Stimulated activated CD4-positive, alpha-beta T cell treated with anti-CD3 and anti-CD28 coated beads, Interleukin-2, amount 100 ng/mL, for 4 hours (primary cell): ENCODE measurements around the gene ADARB1.

Experiments
- DNase-seq: peaks from one replicate; pipeline ENCODE4 v3.0.0-alpha.2; 2020; ENCODE audit warnings: low read depth

ADARB1 gene

GRCh38 chr21:45265721-45266517, 191.5 kb downstream of the ADARB1 start:
- no peak for DNase-seq

DNA sequence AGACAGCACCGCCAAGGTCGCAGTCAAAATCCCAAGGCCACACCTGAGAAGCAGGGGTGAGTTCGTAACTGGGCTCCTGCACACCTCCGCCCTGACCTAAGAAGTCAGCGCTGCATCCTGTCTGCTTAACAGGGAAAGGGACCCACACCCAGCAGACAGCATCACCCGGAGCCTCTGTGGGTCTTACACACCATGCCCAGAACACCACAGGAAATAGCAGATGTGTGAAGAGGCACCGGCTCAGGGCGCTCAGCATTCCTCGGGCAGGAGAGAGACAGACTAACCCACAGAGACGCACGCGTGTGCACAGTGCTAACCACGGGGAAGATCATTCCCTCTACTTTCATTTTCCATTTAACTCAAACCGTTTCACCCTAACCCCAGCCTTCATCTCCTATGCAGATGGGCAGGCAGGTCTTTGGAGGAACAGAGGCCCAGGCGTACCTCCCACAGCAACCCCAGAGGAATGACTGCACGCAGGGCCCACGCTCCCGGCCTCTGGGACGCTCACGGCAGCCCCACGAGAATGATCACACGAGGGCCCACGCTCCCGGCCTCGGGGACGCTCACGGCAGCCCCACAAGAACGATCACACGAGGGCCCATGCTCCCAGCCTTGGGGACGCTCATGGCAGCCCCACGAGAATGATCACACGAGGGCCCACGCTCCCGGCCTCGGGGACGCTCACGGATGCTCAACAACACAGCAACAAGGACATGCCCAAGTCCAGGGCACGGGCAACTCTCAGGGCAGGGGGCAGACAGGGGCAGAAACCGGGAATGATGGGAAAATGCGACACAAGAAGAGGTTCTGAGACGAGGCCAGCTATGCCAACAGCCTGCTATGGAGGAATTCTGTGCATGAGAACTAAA, 192.4 kb downstream of the ADARB1 start:
- DNase-seq: no peak

DNA sequence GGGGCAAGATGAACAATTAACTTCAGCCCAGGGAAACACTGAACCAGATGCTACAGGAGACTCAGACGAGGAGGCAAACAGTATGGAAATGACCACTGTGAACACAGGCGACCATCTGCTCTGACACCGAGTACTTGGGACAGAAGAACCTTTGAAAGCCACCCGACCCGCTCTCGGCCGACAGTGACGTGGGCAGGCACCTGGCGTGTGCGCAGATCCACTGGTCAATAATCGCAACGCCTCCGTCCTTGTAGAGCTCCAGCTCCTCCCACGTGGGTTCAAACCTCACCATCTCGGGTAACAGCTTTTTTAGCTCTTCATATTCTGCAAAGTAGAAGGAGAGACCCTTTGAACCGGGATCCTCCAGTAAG, 193.0 kb downstream of the ADARB1 start:
- DNase-seq: no peak

DNA sequence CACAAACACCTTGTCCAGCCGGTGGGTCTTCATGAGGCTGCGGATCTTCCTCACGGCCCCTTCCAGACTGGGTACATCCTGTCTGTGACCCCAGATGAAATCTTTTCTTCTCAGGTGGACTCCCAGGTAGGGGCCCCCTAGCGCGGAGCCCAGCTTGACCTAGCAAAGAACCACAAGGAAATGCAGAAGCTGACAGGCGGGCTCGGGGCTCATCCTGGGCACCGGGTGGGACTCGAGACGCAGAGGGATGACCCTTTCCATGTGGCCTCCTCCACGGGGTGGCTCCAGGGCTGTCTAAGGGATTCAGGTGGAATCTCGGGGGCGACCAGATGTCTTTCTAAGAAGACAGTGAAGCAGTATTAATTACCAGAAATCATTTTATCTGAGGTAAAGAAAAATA, 195.5 kb downstream of the ADARB1 start:
- no peak for DNase-seq

DNA sequence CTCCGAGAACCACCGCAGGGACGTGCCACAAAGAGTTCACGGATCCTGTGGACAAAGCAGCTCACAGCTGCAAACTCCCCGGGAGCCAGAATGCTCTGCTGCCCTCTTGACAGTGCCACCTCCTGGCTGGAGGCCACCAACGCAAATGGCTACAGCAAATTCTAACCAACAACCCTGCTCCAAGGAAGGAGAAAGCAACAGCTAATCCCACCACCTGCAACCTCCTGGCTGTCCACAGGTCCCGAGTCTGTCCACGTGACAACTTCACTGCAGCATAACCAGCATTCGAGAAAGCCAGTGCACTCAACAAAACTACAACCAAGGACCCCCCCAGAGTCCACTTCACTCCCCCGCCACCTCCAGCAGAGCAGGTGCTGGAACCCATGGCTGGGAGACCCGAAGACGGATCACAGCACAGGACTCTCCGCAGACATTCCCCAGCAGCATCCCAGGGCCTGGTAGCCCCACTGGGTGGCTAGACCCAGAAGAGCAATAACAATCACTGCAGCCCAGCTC, 196.0 kb downstream of the ADARB1 start:
- no peak for DNase-seq
